ENCODE measurements around the gene HLF. TPM values are rescaled to one million over a fixed set of nuclear protein-coding genes. Genes with fewer than 3 reads are reported as not detected.

The HLF gene
- total RNA-seq, 1 donor from 2014 or later, result 1.3 TPM

GRCh38 chr17:55341432-55341831, 76.7 kb downstream of the HLF start:
- Mint-ChIP-seq H3K4me3 (no peak overlapping the region), H3K36me3 (peaks cover 4% of the 10 kb centered on the region), H3K4me1 (peaks cover 6% of the 10 kb centered on the region), H3K27ac (no peak overlapping the region), H3K9me3 (peaks cover 7% of the 10 kb centered on the region), H3K27me3 (ENCODE audit: low read depth) (peaks cover 3% of the 10 kb centered on the region)
- DNase-seq (ENCODE audit: low spot score in 2 of 2, unreplicated experiment in 2 of 2), result no peak
- TF ChIP-seq CTCF (IDR thresholded peaks at IDR 0.05; ENCODE audit: unreplicated experiment), result no peak

GRCh38 chr17:55342800-55343585, 78.2 kb downstream of the HLF start:
- Mint-ChIP-seq H3K36me3 (peaks cover 4% of the 10 kb centered on the region), H3K27me3 (ENCODE audit: low read depth) (peaks cover 3% of the 10 kb centered on the region), H3K27ac (no peak overlapping the region), H3K4me3 (no peak overlapping the region), H3K9me3 (peaks cover 10% of the 10 kb centered on the region), H3K4me1 (peaks cover 11% of the 10 kb centered on the region)
- no peak for DNase-seq (ENCODE audit: low spot score in 2 of 2, unreplicated experiment in 2 of 2)
- TF ChIP-seq CTCF (IDR thresholded peaks at IDR 0.05; ENCODE audit: unreplicated experiment), result no peak

- no peak for TF ChIP-seq CTCF (IDR thresholded peaks at IDR 0.05; ENCODE audit: unreplicated experiment)
- peaks cover 4% of the 10 kb centered on the region for H3K36me3 Mint-ChIP-seq
- no peak for DNase-seq (ENCODE audit: low spot score in 2 of 2, unreplicated experiment in 2 of 2)
- H3K4me1 Mint-ChIP-seq, result peaks cover 18% of the 10 kb centered on the region
- H3K4me3 Mint-ChIP-seq, result no peak overlapping the region
- peaks cover 10% of the 10 kb centered on the region for H3K9me3 Mint-ChIP-seq
- H3K27me3 Mint-ChIP-seq (ENCODE audit: low read depth), result peaks cover 4% of the 10 kb centered on the region
- no peak overlapping the region for H3K27ac Mint-ChIP-seq
These were observed 79.2 kb downstream of the HLF start for GRCh38 chr17:55343900-55344513.

- no peak for DNase-seq (ENCODE audit: low spot score in 2 of 2, unreplicated experiment in 2 of 2)
- Mint-ChIP-seq H3K27me3 (ENCODE audit: low read depth) (peaks cover 4% of the 10 kb centered on the region), H3K36me3 (peaks cover 4% of the 10 kb centered on the region), H3K27ac (no peak overlapping the region), H3K4me3 (no peak overlapping the region), H3K9me3 (peaks cover 10% of the 10 kb centered on the region), H3K4me1 (peaks cover 20% of the 10 kb centered on the region)
- no peak for TF ChIP-seq CTCF (IDR thresholded peaks at IDR 0.05; ENCODE audit: unreplicated experiment)
These were observed 79.8 kb downstream of the HLF start for GRCh38 chr17:55344514-55344997.

GRCh38 chr17:55345132-55345531, 80.4 kb downstream of the HLF start:
- no peak for DNase-seq (ENCODE audit: low spot score in 2 of 2, unreplicated experiment in 2 of 2)
- H3K9me3 Mint-ChIP-seq, result peaks cover 10% of the 10 kb centered on the region
- peaks cover 18% of the 10 kb centered on the region for H3K4me1 Mint-ChIP-seq
- no peak overlapping the region for H3K4me3 Mint-ChIP-seq
- peaks cover 4% of the 10 kb centered on the region for H3K36me3 Mint-ChIP-seq
- H3K27me3 Mint-ChIP-seq (ENCODE audit: low read depth), result peaks cover 2% of the 10 kb centered on the region
- H3K27ac Mint-ChIP-seq, result no peak overlapping the region
- no peak for TF ChIP-seq CTCF (IDR thresholded peaks at IDR 0.05; ENCODE audit: unreplicated experiment)
